Activated CD8-positive, alpha-beta memory T cell treated with anti-CD3 and anti-CD28 coated beads, Interleukin-2, amount 50 U/mL, for 1 hour (primary cell): Measurements from ENCODE around the gene TFPT.

Source experiments
- DNase-seq: peaks from one replicate; pipeline ENCODE4 v3.0.0-alpha.2; 2020; ENCODE audit errors: extremely low read depth

The TFPT gene

GRCh38 chr19:54074851-54075250 lies 40.6 kb downstream of the TFPT start:
- no peak for DNase-seq

- no peak for DNase-seq
These were observed 41.6 kb downstream of the TFPT start for GRCh38 chr19:54073829-54074228.

GRCh38 chr19:54069470-54069869 lies 46.0 kb downstream of the TFPT start:
- DNase-seq: no peak

- DNase-seq: no peak
These were observed 51.9 kb downstream of the TFPT start, which contains the start of gene VSTM1 for GRCh38 chr19:54063350-54064116. VSTM1 (minus strand) TSS chr19:54063897; CDS start chr19:54063777, 120 bp downstream.

- DNase-seq: no peak
These were observed 52.8 kb downstream of the TFPT start for GRCh38 chr19:54062643-54063042.
